CD14-positive monocyte (primary cell): ENCODE measurements around the gene FNDC10. TPM values are rescaled to one million over a fixed set of nuclear protein-coding genes. Genes with fewer than 3 reads are reported as not detected.

Source experiments
- DNase-seq, 3 donors: peaks; one replicate each; pipeline ENCODE4 v3.0.0-alpha.2; 2011 to 2022
- H2AFZ ChIP-seq: 2 replicates; pipeline ENCODE4 v1.6.0; 2012; ENCODE audit warnings: mild to moderate bottlenecking, low read depth, low read length, inconsistent platforms; ENCODE audit not compliant: insufficient read depth, poor library complexity, severe bottlenecking
- H3K27ac ChIP-seq, 2 donors: 1 replicate in 1 of 2; 2 replicates in 1 of 2; pipeline ENCODE4 v1.5.1; 2012 to 2013; ENCODE audit warnings: low read length in 2 of 2, control low read depth in 1 of 2, inconsistent platforms in 1 of 2, low read depth in 1 of 2, mild to moderate bottlenecking in 1 of 2
- H3K27me3 ChIP-seq, 2 donors: one replicate each; pipeline versions ENCODE4 v1.6.0 to v1.6.1; 2011 to 2013; ENCODE audit warnings: low read length in 2 of 2; ENCODE audit not compliant: control insufficient read depth in 2 of 2, insufficient read depth in 2 of 2
- H3K36me3 ChIP-seq, 2 donors: replicated peaks in 1 of 2; 1 replicate in 1 of 2; 2 replicates in 1 of 2; pipeline versions ENCODE4 v1.5.1 to v1.6.1; 2012 to 2013; ENCODE audit warnings: low read length in 2 of 2, control low read depth in 1 of 2, inconsistent platforms in 1 of 2, mild to moderate bottlenecking in 1 of 2; ENCODE audit not compliant: insufficient read depth in 2 of 2, control insufficient read depth in 1 of 2
- H3K4me1 ChIP-seq, 2 donors: 1 replicate in 1 of 2; 2 replicates in 1 of 2; pipeline versions ENCODE4 v1.5.1 to v1.6.1; 2012 to 2013; ENCODE audit warnings: low read length in 2 of 2, control low read depth in 1 of 2, inconsistent platforms in 1 of 2, mild to moderate bottlenecking in 1 of 2, moderate library complexity in 1 of 2; ENCODE audit not compliant: insufficient read depth in 2 of 2, control insufficient read depth in 1 of 2
- H3K4me2 ChIP-seq: replicated peaks from 2 replicates; pipeline ENCODE3; 2012; ENCODE audit warnings: low read length, moderate library complexity, mild to moderate bottlenecking; ENCODE audit not compliant: poor library complexity, severe bottlenecking; ENCODE audit errors: extremely low read depth
- H3K4me3 ChIP-seq, 3 experiments: fragments of 200-600 bp in 1 of 3; sonication (generic) in 1 of 3; replicated peaks in 1 of 3; 1 replicate in 2 of 3; 2 replicates in 1 of 3; pipeline ENCODE4 v1.5.1; 2011 to 2013; ENCODE audit warnings: low read length in 3 of 3, mild to moderate bottlenecking in 3 of 3, control low read depth in 2 of 3, low read depth in 2 of 3, inconsistent platforms in 1 of 3, moderate library complexity in 1 of 3
- H3K79me2 ChIP-seq: 2 replicates; pipeline ENCODE4 v1.6.0; 2012; ENCODE audit warnings: mild to moderate bottlenecking, control low read depth, inconsistent platforms, low read length, moderate library complexity; ENCODE audit not compliant: insufficient read depth
- H3K9ac ChIP-seq: 2 replicates; pipeline ENCODE4 v1.6.0; 2017; ENCODE audit warnings: low read length, mild to moderate bottlenecking; ENCODE audit not compliant: insufficient read depth, poor library complexity, severe bottlenecking
- H3K9me3 ChIP-seq, 2 donors: replicated peaks in 1 of 2; 1 replicate in 1 of 2; 2 replicates in 1 of 2; pipeline versions ENCODE4 v1.5.1 to v1.6.1; 2012 to 2013; ENCODE audit warnings: low read length in 2 of 2, control low read depth in 1 of 2; ENCODE audit not compliant: control insufficient read depth in 1 of 2, insufficient read depth in 1 of 2
- H4K20me1 ChIP-seq: 2 replicates; pipeline ENCODE4 v1.6.0; 2012; ENCODE audit warnings: mild to moderate bottlenecking, low read length, control low read depth, moderate library complexity; ENCODE audit not compliant: insufficient read depth
- H3K27ac Mint-ChIP-seq, 7 donors: one replicate each; pipeline ENCODE4 v1.8.0; 2020; ENCODE audit warnings: mild to moderate bottlenecking in 7 of 7, mixed read lengths in 7 of 7, moderate library complexity in 6 of 7, inconsistent platforms in 2 of 7
- H3K27me3 Mint-ChIP-seq, 3 donors: one replicate each; pipeline ENCODE4 v1.8.0; 2021 to 2022; ENCODE audit warnings: low read depth in 3 of 3, mild to moderate bottlenecking in 3 of 3, mixed read lengths in 3 of 3, moderate library complexity in 3 of 3, inconsistent platforms in 1 of 3
- H3K36me3 Mint-ChIP-seq, 2 donors: one replicate each; pipeline ENCODE4 v1.8.0; 2020; ENCODE audit warnings: mixed read lengths in 2 of 2, inconsistent platforms in 1 of 2, mild to moderate bottlenecking in 1 of 2
- H3K4me1 Mint-ChIP-seq: one replicate; pipeline ENCODE4 v1.8.0; 2020; ENCODE audit warnings: mild to moderate bottlenecking, mixed read lengths
- H3K4me3 Mint-ChIP-seq, 2 donors: one replicate each; pipeline ENCODE4 v1.8.0; 2020; ENCODE audit warnings: mild to moderate bottlenecking in 2 of 2, mixed read lengths in 2 of 2, moderate library complexity in 1 of 2
- H3K9me3 Mint-ChIP-seq, 7 donors: one replicate each; pipeline ENCODE4 v1.8.0; 2020 to 2022; ENCODE audit warnings: mixed read lengths in 7 of 7, mild to moderate bottlenecking in 6 of 7, moderate library complexity in 6 of 7, inconsistent platforms in 2 of 7
- CTCF ChIP-seq: fragments of 200-600 bp; IDR thresholded peaks from one replicate; pipeline ENCODE4 v1.8.0; 2022; ENCODE audit warnings: antibody characterized with exemption, mild to moderate bottlenecking
- WGBS: methylation state at CpG from one replicate; pipeline ENCODE4 v1.1.5; 2013; ENCODE audit warnings: missing lambda C conversion rate; ENCODE audit not compliant: insufficient coverage; 5-methylcytosine and 5-hydroxymethylcytosine counted together
- intact Hi-C, 2 donors: fragments of 100-400 bp; cut with micrococcal nuclease; formaldehyde crosslinking; loops; one replicate each; pipeline versions ENCODE4 v1.15.0 to v1.15.1; 2023
- polyA plus RNA-seq, 3 donors: library from polyadenylated mRNA; depleted of rRNA in 1 of 3; unstranded in 2 of 3; stranded (reverse) in 1 of 3; fragments of 300-500 nt in 2 of 3; fragments of >200 nt in 1 of 3; fragmentation: Illumina TruSeq in 2 of 3; gene quantifications; 1 replicate in 2 of 3; 2 replicates in 1 of 3; pipeline ENCODE4 v1.2.3, GENCODE V29; 2012 to 2021

Gene FNDC10
- polyA plus RNA-seq, 3 donors, result 0.46 to 3.4 (median 1.5) TPM

GRCh38 chr1:1604374-1605033 lies 4.6 kb upstream of the FNDC10 start:
- Histone ChIP-seq H3K4me3 (no peak overlapping the region), H2AFZ (no peak overlapping the region), H3K27me3 (peaks cover 0 to 4% of the 10 kb centered on the region in 2 donors), H3K36me3 (no peaks in the 10 kb centered on the region), H4K20me1 (no peaks in the 10 kb centered on the region), H3K79me2 (no peaks in the 10 kb centered on the region), H3K9me3 (no peaks in the 10 kb centered on the region), H3K27ac (no peak overlapping the region), H3K9ac (no peak overlapping the region), H3K4me2 (no peak overlapping the region), H3K4me1 (peaks cover 35 to 51% of the 10 kb centered on the region in 2 donors)
- Mint-ChIP-seq H3K9me3 (peaks cover 0 to 2% (median 0%) of the 10 kb centered on the region in 7 donors), H3K4me1 (peaks cover 34% of the 10 kb centered on the region), H3K27me3 (peaks cover 2 to 6% (median 4%) of the 10 kb centered on the region in 3 donors), H3K27ac (peak overlapping the region in 1 of 7 donors; percentile 38), H3K36me3 (no peaks in the 10 kb centered on the region), H3K4me3 (no peak overlapping the region)
- peak in 1 of 3 donors; percentile 3 for DNase-seq
- 95% methylated on average over 15 of the region's 15 CpGs for WGBS
- intact Hi-C loops, result no loop called here
- TF ChIP-seq CTCF, result no peak

DNA sequence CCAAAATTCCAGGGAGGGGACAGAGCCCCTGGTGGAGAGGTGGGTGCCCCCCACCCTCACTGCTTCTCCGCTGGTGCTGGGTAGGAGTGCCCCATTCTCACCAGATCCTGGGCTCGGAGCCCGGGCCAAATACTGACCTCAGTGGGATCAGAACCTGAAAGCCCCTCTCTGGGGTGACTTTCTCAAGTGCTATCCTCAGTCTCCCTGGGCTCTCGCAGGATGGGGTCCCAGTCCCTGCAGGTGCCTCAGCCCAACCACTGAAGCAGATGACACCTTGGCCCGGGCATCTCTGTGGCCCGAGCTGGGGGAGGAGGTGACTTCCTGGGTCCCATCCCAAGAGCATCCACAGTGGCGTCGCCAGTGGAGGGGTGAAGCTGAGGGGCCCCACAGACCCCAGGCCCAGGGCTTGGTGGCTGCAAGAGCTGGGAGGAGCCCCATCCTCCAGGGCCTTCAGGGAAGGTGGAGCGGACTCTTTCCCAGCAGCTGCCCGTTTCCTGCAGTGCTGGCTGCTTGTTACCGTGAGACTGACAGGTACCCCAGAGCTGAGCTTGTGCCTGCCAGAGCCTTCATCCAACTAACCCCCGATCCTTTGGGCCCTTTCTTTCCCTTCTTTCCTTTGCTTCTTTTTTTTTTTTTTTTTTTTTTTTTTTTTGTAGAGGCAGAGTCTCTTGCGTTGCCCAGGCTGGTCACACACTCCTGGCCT lies 3.9 kb upstream of the FNDC10 start:
- intact Hi-C loops, result no loop called here
- Mint-ChIP-seq H3K4me1 (peaks cover 39% of the 10 kb centered on the region), H3K27me3 (peaks cover 7 to 10% (median 8%) of the 10 kb centered on the region in 3 donors), H3K9me3 (peaks cover 0 to 2% (median 0%) of the 10 kb centered on the region in 7 donors), H3K27ac (peak overlapping the region in 1 of 7 donors; percentile 38), H3K36me3 (no peaks in the 10 kb centered on the region), H3K4me3 (no peak overlapping the region)
- Histone ChIP-seq H3K4me1 (peaks cover 40 to 57% of the 10 kb centered on the region in 2 donors), H4K20me1 (no peaks in the 10 kb centered on the region), H3K4me2 (no peak overlapping the region), H3K79me2 (no peaks in the 10 kb centered on the region), H3K27me3 (peaks cover 0 to 7% of the 10 kb centered on the region in 2 donors), H3K36me3 (no peaks in the 10 kb centered on the region), H2AFZ (no peak overlapping the region), H3K27ac (no peak overlapping the region), H3K4me3 (no peak overlapping the region), H3K9ac (no peak overlapping the region), H3K9me3 (no peaks in the 10 kb centered on the region)
- TF ChIP-seq CTCF, result no peak
- no peak for DNase-seq
- WGBS, result 91% methylated on average over 8 of the region's 13 CpGs
